Muscle of arm (tissue), 12 donors: Measurements from ENCODE around the gene DNM1L. TPM values are rescaled to one million over a fixed set of nuclear protein-coding genes. Genes with fewer than 3 reads are reported as not detected.

Experiments used
- DNase-seq: peaks from one replicate; pipeline ENCODE4 v3.0.0-alpha.2; 2013
- polyA plus RNA-seq, 12 donors: library from polyadenylated mRNA; unstranded; fragments of 120-200 nt; gene quantifications; one replicate each; pipeline ENCODE4 v1.2.1, GENCODE V29; 2013; ENCODE audit not compliant: insufficient read length in 12 of 12

DNM1L gene
- polyA plus RNA-seq, 12 donors = 55.1 to 191 (median 88.9) TPM

- peak; percentile 72 for DNase-seq
Observed at GRCh38 chr12:32755051-32755653, 76.1 kb downstream of the DNM1L start.

- DNase-seq = peak; percentile 97
Observed at GRCh38 chr12:32755654-32756475, 76.8 kb downstream of the DNM1L start, which contains the start of gene YARS2. Gene YARS2, minus strand, starts transcription at chr12:32755897. Its CDS starts 23 bp downstream, at chr12:32755874.

- no peak for DNase-seq
Observed at GRCh38 chr12:32756476-32757066, 77.5 kb downstream of the DNM1L start.

- no peak for DNase-seq
Observed at GRCh38 chr12:32757157-32757556, 78.1 kb downstream of the DNM1L start.

GRCh38 chr12:32761716-32762115 is 82.6 kb downstream of the DNM1L start:
- no peak for DNase-seq

GRCh38 chr12:32765906-32766305 is 86.8 kb downstream of the DNM1L start:
- no peak for DNase-seq

GRCh38 chr12:32768518-32768917 is 89.4 kb downstream of the DNM1L start:
- no peak for DNase-seq

- DNase-seq = no peak
Observed at GRCh38 chr12:32770141-32770540, 91.0 kb downstream of the DNM1L start.

GRCh38 chr12:32773691-32774090 is 94.6 kb downstream of the DNM1L start:
- no peak for DNase-seq

- DNase-seq = no peak
Observed at GRCh38 chr12:32776258-32776657, 97.2 kb downstream of the DNM1L start.

- DNase-seq = no peak
Observed at GRCh38 chr12:32777159-32777558, 98.1 kb downstream of the DNM1L start.

- DNase-seq = no peak
Observed at GRCh38 chr12:32777691-32778175, 98.6 kb downstream of the DNM1L start.

GRCh38 chr12:32780071-32780470 is 101.0 kb downstream of the DNM1L start:
- peak; percentile 1 for DNase-seq

GRCh38 chr12:32783029-32783428 is 103.9 kb downstream of the DNM1L start:
- DNase-seq = no peak

GRCh38 chr12:32785557-32785956 is 106.5 kb downstream of the DNM1L start:
- no peak for DNase-seq

GRCh38 chr12:32788405-32788804 is 109.3 kb downstream of the DNM1L start:
- DNase-seq = no peak

GRCh38 chr12:32789446-32789845 is 110.3 kb downstream of the DNM1L start:
- no peak for DNase-seq

GRCh38 chr12:32789916-32790315 is 110.8 kb downstream of the DNM1L start:
- no peak for DNase-seq

- no peak for DNase-seq
Observed at GRCh38 chr12:32794281-32794680, 115.2 kb downstream of the DNM1L start.
